ENCODE results near the gene CST11.
"Not testable (repeated sequence)": the region's sequence is repeated elsewhere in the genome, so short reads cannot be mapped to it uniquely, and the experiment has no call there.

CST11 gene

DNA sequence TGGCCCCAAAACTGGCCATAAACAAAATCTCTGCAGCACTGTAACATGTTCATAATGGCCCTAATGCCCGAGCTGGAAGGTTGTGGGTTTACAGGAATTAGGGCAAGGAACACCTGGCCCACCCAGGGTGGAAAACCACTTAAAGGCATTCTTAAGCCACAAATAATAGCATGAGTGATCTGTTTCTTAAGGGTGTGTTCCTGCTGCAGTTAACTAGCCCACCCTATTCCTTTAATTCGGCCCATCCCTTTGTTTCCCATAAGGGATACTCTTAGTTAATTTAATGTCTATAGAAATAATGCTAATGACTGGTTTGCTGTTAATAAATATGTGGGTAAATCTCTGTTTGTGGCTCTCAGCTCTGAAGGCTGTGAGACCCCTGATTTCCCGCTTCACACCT lies 14.3 kb upstream of the CST11 start:
- not testable (repeated sequence) for H3K4me3 Mint-ChIP-seq; H3K9me3 Mint-ChIP-seq; H3K36me3 Mint-ChIP-seq; ATAC-seq; DNase-seq (ENCODE audit: low spot score in 2 of 2); H3K4me1 Mint-ChIP-seq; H3K27ac Mint-ChIP-seq

DNA sequence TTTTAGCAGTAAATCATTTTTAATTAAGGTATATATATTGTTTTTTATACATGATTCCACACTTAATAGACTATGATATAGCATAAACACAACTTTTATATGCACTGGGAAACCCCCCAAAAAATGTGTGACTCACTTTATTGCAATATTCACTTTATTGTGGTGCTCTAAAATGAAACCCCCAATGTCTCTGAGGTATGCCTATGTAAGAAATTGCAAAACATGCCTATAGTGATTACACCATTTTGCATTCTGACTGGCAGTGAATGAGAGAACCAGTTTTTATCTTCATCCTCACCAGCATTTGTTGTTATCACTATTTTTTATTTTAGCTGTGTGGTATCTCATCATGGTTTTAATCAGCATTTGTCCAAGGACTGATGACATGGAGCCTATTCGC lies 8.5 kb upstream of the CST11 start:
- no peaks in the 10 kb centered on the region for H3K9me3 Mint-ChIP-seq
- H3K36me3 Mint-ChIP-seq = no peaks in the 10 kb centered on the region
- no peak overlapping the region for H3K27ac Mint-ChIP-seq
- no peak overlapping the region for H3K4me3 Mint-ChIP-seq
- peaks cover 12% of the 10 kb centered on the region for H3K4me1 Mint-ChIP-seq
- ATAC-seq (no peak), DNase-seq (ENCODE audit: low spot score in 2 of 2) (no peak)

DNA sequence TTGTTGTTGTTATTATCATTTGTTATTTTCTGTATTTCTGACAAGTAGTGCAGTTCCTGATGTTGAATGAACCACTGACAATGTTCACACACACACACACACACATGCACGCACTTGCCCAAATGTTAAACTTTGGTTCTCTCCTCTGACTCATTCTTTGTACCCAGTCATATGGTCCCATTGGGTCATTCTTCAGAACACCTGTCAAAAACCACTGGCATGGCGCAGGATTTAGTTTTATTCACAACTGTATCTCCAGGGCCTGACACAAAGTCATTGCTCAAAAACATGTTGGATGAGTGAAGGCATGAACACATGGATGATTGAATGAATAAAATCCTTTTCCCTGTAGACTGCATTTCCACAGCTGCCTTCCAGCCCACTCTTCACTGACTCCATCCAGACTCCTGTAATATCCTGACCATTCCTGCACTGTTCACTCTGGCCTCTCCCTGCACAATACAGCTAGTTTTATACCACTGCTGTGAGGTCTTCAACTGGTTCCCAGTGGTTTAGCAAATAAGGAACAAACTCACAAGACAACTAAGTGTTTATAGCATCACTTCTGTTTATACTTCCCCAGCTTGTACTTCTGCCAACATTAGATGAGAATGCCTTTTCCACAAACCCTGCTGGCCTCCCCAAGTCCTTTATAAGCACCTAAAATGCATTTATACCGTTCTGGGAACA lies 6.9 kb upstream of the CST11 start:
- Mint-ChIP-seq H3K4me3 (no peak overlapping the region), H3K9me3 (no peaks in the 10 kb centered on the region), H3K36me3 (no peaks in the 10 kb centered on the region), H3K27ac (no peak overlapping the region), H3K4me1 (peaks cover 19% of the 10 kb centered on the region)
- ATAC-seq (no peak), DNase-seq (ENCODE audit: low spot score in 2 of 2) (no peak)

DNA sequence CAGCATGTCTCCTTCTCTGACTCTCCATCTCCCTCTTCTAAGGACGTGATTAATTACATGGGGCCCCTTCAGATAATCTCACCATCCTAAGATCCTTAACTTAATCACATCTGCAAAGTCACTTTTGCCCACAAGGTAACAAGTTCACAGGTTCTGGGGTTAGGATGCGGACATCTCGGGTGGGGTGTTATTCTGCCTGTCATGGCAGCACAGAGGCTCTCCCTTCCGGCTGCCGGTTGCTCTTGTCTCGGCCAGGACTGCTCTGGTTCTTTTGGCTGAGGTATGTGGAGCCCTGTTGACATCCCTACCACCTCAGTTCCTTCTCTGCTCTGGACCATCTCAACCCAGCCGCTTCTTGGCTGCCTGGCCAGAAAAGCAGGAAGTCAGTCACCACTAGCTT lies 4.2 kb upstream of the CST11 start:
- no peak for ATAC-seq
- no peaks in the 10 kb centered on the region for H3K36me3 Mint-ChIP-seq
- peak overlapping the region; percentile 42 for H3K4me3 Mint-ChIP-seq
- H3K4me1 Mint-ChIP-seq = peaks cover 19% of the 10 kb centered on the region
- peak overlapping the region; percentile 90 for H3K27ac Mint-ChIP-seq
- no peaks in the 10 kb centered on the region for H3K9me3 Mint-ChIP-seq
- no peak for DNase-seq (ENCODE audit: low spot score in 2 of 2)

DNA sequence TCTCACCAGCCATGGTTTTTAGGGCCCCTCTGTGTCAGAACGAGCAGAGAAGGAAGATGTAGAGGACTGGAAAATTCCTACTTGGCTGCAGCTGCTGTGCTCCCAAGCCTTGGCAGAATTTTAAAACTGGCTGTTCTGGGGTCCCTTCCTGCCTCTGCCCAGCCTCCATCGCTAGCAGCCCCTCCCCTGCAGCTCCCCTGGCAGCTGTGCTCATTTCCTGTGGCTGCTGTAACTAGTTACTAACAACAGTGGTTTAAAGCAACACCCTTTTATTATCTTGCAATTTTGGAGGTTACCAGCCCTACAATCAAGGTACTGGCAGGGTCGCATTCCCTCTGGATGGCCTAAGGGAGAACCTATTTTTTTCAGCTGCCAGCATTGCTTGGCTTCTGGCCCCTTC lies 3.7 kb upstream of the CST11 start:
- ATAC-seq (peak; percentile 61), DNase-seq (ENCODE audit: low spot score in 2 of 2) (no peak)
- no peaks in the 10 kb centered on the region for H3K9me3 Mint-ChIP-seq
- peak overlapping the region; percentile 90 for H3K27ac Mint-ChIP-seq
- peaks cover 19% of the 10 kb centered on the region for H3K4me1 Mint-ChIP-seq
- H3K36me3 Mint-ChIP-seq = no peaks in the 10 kb centered on the region
- H3K4me3 Mint-ChIP-seq = peak overlapping the region; percentile 42

DNA sequence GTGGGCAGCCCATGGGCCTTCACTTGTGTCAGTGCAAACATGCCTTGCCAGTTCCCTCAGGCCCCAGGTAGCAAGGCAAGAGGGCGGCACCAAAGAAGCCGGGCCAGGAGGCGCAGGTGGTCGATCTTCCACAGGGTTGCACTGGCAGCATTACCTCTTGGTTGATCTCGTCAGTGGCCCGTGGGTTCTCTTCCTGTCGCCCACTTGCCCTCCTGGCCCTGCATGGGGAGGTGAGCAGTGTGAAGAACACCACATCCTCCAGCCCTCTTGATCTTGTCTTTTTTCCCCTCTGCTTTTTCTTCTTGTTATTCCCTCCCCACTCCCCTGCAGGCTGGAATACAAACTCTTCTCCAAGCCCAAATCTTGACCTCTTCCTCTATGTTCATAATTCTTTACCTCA lies 3.0 kb upstream of the CST11 start:
- DNase-seq (ENCODE audit: low spot score in 2 of 2) (no peak), ATAC-seq (peak; percentile 57)
- peak overlapping the region; percentile 42 for H3K4me3 Mint-ChIP-seq
- H3K9me3 Mint-ChIP-seq = no peaks in the 10 kb centered on the region
- H3K4me1 Mint-ChIP-seq = peaks cover 19% of the 10 kb centered on the region
- H3K27ac Mint-ChIP-seq = peak overlapping the region; percentile 90
- no peaks in the 10 kb centered on the region for H3K36me3 Mint-ChIP-seq

DNA sequence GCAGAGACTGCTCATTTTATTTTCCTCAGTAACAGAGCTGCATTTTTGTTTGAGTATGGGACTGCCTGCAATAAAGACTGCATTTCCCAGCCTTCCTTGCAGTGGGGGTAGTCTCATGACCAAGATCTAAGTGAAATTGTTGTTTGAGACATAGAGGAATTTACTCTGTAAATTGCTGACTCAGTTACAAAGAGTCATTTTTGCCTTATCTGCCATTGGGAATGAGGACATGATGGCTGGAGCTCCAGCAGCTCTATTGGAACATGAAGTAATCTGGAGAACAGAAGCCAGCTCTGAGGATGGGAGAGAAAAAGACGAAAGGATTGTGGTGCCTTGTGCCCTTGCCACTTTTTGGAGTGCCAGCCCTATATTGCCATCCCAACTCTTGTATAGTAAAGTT lies 2.1 kb upstream of the CST11 start:
- H3K9me3 Mint-ChIP-seq = no peaks in the 10 kb centered on the region
- peaks cover 19% of the 10 kb centered on the region for H3K4me1 Mint-ChIP-seq
- no peaks in the 10 kb centered on the region for H3K36me3 Mint-ChIP-seq
- no peak for ATAC-seq
- no peak for DNase-seq (ENCODE audit: low spot score in 2 of 2)
- no peak overlapping the region for H3K27ac Mint-ChIP-seq
- no peak overlapping the region for H3K4me3 Mint-ChIP-seq

DNA sequence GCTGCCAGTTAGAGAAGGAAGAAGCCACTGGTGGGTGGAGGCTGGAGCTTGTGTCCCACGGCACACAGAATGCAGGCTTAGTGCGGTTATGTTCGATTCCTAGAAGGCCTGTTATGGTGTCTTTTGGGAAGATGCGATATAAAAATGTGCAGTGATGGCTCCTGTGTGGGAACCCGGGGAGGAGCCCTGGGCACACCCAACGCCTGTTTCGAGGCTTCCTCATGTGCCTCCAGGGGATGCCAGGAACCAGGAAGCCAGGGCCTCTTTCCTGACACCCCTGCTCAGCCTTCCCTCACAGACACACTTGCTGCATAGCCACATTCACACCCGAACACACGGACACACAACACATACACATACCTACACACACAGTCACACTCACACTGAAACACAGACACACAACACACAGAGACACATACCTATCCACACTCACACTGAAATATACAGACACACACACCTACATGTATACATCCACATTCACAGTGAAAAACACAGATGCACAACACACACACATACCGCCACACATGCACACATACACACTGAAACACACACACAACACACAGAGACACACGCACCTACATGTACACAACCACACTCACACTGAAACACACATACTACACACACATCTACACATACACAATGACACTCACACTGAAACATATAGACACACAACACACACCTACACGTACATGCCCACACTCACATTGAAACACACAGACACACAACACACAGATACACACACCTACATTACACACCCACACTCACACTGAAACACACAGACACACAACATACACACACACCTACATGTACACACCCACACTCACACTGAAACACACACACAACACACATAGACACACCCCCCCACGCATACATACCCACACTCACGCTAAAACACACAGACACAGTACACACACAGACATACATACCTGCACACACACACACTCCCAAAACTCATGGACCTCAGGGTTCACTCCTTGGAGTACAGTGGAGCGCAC lies 1.2 kb upstream of the CST11 start:
- Mint-ChIP-seq H3K36me3 (no peaks in the 10 kb centered on the region), H3K27ac (no peak overlapping the region), H3K9me3 (no peaks in the 10 kb centered on the region), H3K4me3 (no peak overlapping the region), H3K4me1 (peaks cover 28% of the 10 kb centered on the region)
- no peak for DNase-seq (ENCODE audit: low spot score in 2 of 2)
- ATAC-seq = no peak

DNA sequence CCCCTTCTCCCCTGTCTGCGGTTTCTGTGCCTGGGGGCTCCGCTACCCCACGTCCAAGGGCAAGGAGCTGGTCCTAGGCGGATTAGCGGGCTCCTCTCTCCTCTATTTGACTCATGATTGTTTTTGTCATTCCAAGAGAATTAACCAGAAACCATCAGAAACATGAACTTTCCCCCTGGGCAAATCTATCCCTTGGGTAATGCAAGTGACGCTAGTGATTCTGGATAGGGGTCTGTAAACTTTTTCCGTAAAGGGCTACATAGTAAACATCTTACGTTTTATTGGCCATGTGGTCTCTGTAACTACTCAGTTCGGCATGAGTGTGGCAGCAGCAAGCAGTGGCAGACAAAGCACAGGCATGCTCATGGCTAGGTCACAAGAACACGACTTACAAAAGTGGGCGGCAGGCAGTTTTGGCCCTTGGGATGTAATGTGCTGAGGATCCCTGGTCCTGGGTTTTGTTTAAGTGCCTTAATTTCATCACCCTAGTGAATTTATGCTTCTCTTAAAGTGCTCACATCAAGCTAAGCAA lies 654 bp downstream of the CST11 start:
- no peak overlapping the region for H3K4me3 Mint-ChIP-seq
- peaks cover 24% of the 10 kb centered on the region for H3K4me1 Mint-ChIP-seq
- H3K36me3 Mint-ChIP-seq = no peaks in the 10 kb centered on the region
- no peak for ATAC-seq
- H3K27ac Mint-ChIP-seq = no peak overlapping the region
- no peaks in the 10 kb centered on the region for H3K9me3 Mint-ChIP-seq
- no peak for DNase-seq (ENCODE audit: low spot score in 2 of 2)

DNA sequence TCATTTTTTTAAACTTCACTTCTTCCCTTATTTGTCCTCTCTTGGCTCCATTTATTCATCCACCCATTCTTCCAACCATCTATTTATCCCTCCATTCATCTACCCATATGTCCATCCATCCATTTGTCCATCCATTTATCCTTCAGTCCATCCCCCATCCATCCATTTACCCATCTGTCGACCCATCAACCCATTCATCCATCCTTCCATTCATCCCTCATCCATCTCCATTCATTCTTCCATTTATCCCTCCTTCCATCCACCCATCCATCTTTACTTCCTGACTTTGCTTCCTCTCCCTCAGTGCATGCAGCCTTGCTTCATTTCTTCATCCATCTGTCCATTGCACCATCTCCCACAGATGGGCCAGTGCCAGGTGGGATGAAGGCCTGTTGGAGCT lies 1.8 kb downstream of the CST11 start:
- Mint-ChIP-seq H3K36me3 (no peaks in the 10 kb centered on the region), H3K4me3 (no peak overlapping the region), H3K4me1 (peaks cover 13% of the 10 kb centered on the region), H3K9me3 (no peaks in the 10 kb centered on the region), H3K27ac (no peak overlapping the region)
- DNase-seq (ENCODE audit: low spot score in 2 of 2) (no peak), ATAC-seq (no peak)

DNA sequence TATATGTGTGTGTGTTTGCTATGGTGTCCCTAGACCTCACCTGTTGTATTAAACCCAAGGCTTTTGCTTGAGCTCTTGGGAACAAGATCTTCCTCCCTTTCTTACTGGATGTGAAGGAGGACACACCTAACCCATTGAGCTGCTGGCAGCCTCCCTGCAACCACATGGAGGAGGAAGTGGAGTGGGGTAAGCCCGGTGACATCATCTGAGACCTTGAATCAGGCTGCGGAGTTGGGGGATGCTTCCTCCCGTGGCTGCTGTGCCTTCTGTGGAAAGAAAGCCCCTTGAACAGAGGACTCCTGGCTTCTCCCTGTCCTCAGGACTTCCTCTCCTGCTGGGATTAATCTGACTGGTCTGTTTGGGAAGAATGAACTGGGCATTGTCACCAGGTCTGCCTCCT lies 3.3 kb downstream of the CST11 start:
- Mint-ChIP-seq H3K36me3 (no peaks in the 10 kb centered on the region), H3K4me1 (peaks cover 9% of the 10 kb centered on the region), H3K4me3 (no peak overlapping the region), H3K9me3 (no peaks in the 10 kb centered on the region), H3K27ac (peak overlapping the region; percentile 20)
- DNase-seq (ENCODE audit: low spot score in 2 of 2) (no peak), ATAC-seq (peak; percentile 65)

DNA sequence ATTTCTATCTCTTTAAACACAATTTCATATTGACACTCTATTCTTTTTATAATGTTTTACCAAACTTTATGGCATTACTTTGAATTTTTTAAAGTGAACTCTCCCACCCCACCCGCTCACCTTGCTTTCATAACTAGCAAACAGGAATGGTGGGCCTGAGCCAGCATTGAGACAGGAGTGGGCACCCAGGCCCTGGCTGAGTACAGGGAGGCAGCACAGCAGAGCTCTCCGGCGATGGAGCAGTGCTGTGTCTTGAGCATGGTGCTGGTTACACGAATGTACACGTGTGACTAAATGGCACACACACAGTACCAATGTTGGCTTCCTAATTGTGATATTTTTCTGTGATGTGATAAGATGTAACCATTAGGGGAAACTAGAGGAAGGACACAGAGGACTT lies 4.5 kb downstream of the CST11 start:
- no peak overlapping the region for H3K4me3 Mint-ChIP-seq
- no peak for DNase-seq (ENCODE audit: low spot score in 2 of 2)
- no peaks in the 10 kb centered on the region for H3K36me3 Mint-ChIP-seq
- peaks cover 9% of the 10 kb centered on the region for H3K4me1 Mint-ChIP-seq
- H3K27ac Mint-ChIP-seq = no peak overlapping the region
- no peak for ATAC-seq
- no peaks in the 10 kb centered on the region for H3K9me3 Mint-ChIP-seq

DNA sequence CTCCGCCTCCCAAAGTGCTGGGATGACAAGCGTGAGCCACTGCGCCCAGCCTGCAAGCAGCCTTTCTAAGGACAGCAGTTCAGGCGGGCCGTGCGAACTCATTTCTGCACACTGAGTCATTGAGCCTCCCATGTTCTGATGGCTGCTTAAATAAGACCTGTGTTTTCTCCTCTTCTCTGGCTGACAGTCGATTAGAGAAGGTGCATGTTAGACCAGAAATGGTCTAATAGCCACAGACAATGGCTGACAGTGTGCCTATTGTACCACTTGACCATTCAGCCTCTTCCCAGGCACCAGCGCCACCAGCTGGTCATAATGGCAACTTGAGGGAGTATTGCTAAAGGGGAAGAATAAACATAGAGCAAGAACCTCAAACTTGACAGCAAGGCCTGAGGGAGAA lies 6.2 kb downstream of the CST11 start:
- no peak for ATAC-seq
- Mint-ChIP-seq H3K27ac (no peak overlapping the region), H3K4me3 (no peak overlapping the region), H3K4me1 (peaks cover 9% of the 10 kb centered on the region), H3K9me3 (no peaks in the 10 kb centered on the region), H3K36me3 (no peaks in the 10 kb centered on the region)
- peak in 1 of 2 donors; percentile 59 for DNase-seq (ENCODE audit: low spot score in 2 of 2)

DNA sequence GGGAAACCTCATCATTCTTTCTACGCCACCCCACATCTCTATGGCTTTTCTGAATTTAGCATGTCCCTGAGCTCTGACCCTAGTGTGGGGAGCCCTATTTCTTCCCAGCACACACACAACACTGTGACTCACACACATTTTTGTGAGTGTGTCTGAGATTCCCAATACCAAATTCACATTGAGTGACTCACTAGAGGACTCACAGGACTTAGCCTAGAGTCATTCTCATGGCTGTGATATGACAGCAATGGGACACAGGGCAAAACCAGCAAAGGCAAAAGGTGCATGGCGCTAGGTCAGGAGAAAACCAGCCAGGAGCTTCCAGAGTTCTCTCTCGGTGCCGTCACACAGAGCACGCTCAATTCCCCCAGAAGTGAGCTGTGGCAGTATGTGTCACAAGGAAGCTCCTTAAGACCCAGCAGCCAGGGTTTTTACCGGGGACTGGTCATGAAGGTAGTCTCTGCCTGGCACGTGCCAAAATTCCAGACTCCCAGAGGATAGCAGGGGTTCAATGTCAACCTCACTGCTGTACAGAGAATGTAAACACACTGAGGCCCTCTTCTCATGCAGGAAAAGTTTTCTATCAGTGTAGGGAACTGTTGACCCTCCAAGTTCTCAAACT lies 7.0 kb downstream of the CST11 start:
- H3K27ac Mint-ChIP-seq = no peak overlapping the region
- no peak overlapping the region for H3K4me3 Mint-ChIP-seq
- no peaks in the 10 kb centered on the region for H3K36me3 Mint-ChIP-seq
- H3K4me1 Mint-ChIP-seq = peaks cover 9% of the 10 kb centered on the region
- ATAC-seq = no peak
- no peak for DNase-seq (ENCODE audit: low spot score in 2 of 2)
- no peaks in the 10 kb centered on the region for H3K9me3 Mint-ChIP-seq

DNA sequence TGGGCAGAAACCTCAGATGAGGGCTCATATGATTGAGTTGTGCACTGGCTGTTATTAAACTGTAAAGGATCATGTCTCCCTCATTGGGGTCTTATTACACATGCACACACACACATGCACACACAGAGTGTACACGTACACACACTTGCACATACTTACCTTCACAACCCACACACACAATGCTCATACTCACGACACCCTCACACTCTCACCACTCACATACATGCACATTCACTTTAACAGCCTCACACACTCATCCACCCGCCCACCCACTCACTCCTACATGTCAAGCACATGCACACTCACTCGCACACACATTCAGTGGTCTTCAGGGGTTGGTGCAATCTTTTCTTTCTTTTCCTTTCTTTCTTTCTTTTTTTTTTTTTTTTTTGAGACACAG lies 7.8 kb downstream of the CST11 start:
- DNase-seq (ENCODE audit: low spot score in 2 of 2) = no peak
- H3K27ac Mint-ChIP-seq = no peak overlapping the region
- H3K36me3 Mint-ChIP-seq = no peaks in the 10 kb centered on the region
- H3K4me3 Mint-ChIP-seq = no peak overlapping the region
- H3K9me3 Mint-ChIP-seq = no peaks in the 10 kb centered on the region
- peaks cover 9% of the 10 kb centered on the region for H3K4me1 Mint-ChIP-seq
- no peak for ATAC-seq

Measured in stimulated activated effector memory CD8-positive, alpha-beta T cell treated with anti-CD3 and anti-CD28 coated beads, Interleukin-12 subunit alpha, Interleukin-12 subunit beta, amount 100 ng/mL, for 72 hours (primary cell).